Upper lobe of left lung (tissue), 6 donors: ENCODE results near the gene ARHGAP10. TPM values are rescaled to one million over a fixed set of nuclear protein-coding genes. Genes with fewer than 3 reads are reported as not detected.

Experiments used
- ATAC-seq, 2 donors: fragments of 200-7000 bp; cut with Tn5 transposase; one replicate each; pipeline ENCODE4 v1.9.1; 2022; ENCODE audit warnings: mild to moderate bottlenecking in 2 of 2, moderate library complexity in 2 of 2; ENCODE audit not compliant: low FRiP score in 2 of 2
- DNase-seq, 2 donors: peaks; one replicate each; pipeline ENCODE4 v3.0.0-alpha.2; 2019 to 2020
- H3K27ac ChIP-seq, 4 donors: fragments of 200-600 bp; sonication (generic); one replicate each; pipeline ENCODE4 v1.5.1; 2016 to 2019
- H3K27me3 ChIP-seq, 4 donors: fragments of 200-600 bp; sonication (generic); one replicate each; pipeline ENCODE4 v1.5.1; 2017 to 2019
- H3K36me3 ChIP-seq, 4 donors: fragments of 200-600 bp; sonication (generic); one replicate each; pipeline ENCODE4 v1.5.1; 2016 to 2019
- H3K4me1 ChIP-seq, 4 donors: fragments of 200-600 bp; sonication (generic); one replicate each; pipeline ENCODE4 v1.5.1; 2018 to 2019
- H3K4me3 ChIP-seq, 4 donors: fragments of 200-600 bp; sonication (generic); one replicate each; pipeline ENCODE4 v1.5.1; 2017 to 2019; ENCODE audit warnings: mild to moderate bottlenecking in 2 of 4, moderate library complexity in 1 of 4
- H3K9me3 ChIP-seq, 4 donors: fragments of 200-600 bp; sonication (generic); one replicate each; pipeline ENCODE4 v1.5.1; 2018 to 2019
- EP300 ChIP-seq, 4 donors: sonication (generic); formaldehyde crosslinking; IDR thresholded peaks; one replicate each; pipeline ENCODE4 v1.5.1; 2017; ENCODE audit warnings: antibody characterized with exemption in 4 of 4, control low read depth in 2 of 4
- POLR2A ChIP-seq, 4 donors: fragments of 450-650 bp; IDR thresholded peaks; one replicate each; pipeline ENCODE4 v1.5.1; 2016 to 2017; ENCODE audit warnings: antibody characterized with exemption in 4 of 4, mild to moderate bottlenecking in 2 of 4
- POLR2AphosphoS5 ChIP-seq, 2 donors: sonication (generic); formaldehyde crosslinking; IDR thresholded peaks; one replicate each; pipeline ENCODE4 v1.5.1; 2017; ENCODE audit warnings: antibody characterized with exemption in 2 of 2
- WGBS, 2 donors: methylation state at CpG; one replicate each; pipeline ENCODE4 v1.1.5; 2017 to 2018; 5-methylcytosine and 5-hydroxymethylcytosine counted together
- total RNA-seq, 6 donors: library from RNA; depleted of rRNA in 4 of 6; stranded (reverse); fragments of >200 nt in 4 of 6; gene quantifications; one replicate each; pipeline versions ENCODE4 v1.1.0 to v1.2.1, GENCODE V29; 2016 to 2021
- TF ChIP-seq, protein P1 (sequence below), 6 experiments: fragments of 450-650 bp in 4 of 6; fragments of 200-600 bp in 2 of 6; sonication (generic) in 2 of 6; IDR thresholded peaks; one replicate each; pipeline ENCODE4 v1.5.1; 2016 to 2019; ENCODE audit warnings: antibody characterized with exemption in 6 of 6
- donor health status: DM: no; HTN: no; CAD: no; lungs with moderate emphysema.
- donor health status: DM: no; HTN: yes; CAD: no; lungs with severe emphysema.

The ARHGAP10 gene
- total RNA-seq, 6 donors from 2014 or later, result 25.9 to 47.1 (median 29.5) TPM

DNA sequence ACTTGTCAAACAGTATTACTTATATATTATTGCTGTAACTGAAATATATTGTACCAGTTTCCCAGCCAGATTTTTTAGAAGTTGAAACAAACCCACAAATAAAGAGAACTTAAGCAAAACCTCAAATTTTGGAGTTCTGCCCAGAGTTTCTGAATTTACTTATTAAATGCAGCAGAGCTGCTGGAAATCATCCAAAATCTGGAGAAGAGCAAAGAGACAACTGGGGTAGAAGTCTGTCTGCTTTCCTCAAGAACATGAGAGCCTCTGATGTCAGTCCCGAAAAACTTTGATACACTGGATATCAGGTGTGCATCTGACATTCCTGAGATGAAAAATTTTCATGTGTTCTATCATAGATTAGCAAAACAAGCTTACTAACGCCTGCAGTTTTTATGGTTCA is 384.4 kb downstream of the ARHGAP10 start:
- H3K4me3 ChIP-seq, result no peak overlapping the region
- peaks cover 0 to 44% (median 11%) of the 10 kb centered on the region in 4 donors for H3K36me3 ChIP-seq
- no peaks in the 10 kb centered on the region for H3K9me3 ChIP-seq
- DNase-seq (no peak), ATAC-seq (no peak)
- no peak for TF ChIP-seq POLR2AphosphoS5 (IDR thresholded peaks at IDR 0.05)
- TF ChIP-seq POLR2A (IDR thresholded peaks at IDR 0.05), result no peak
- TF ChIP-seq, protein P1, sequence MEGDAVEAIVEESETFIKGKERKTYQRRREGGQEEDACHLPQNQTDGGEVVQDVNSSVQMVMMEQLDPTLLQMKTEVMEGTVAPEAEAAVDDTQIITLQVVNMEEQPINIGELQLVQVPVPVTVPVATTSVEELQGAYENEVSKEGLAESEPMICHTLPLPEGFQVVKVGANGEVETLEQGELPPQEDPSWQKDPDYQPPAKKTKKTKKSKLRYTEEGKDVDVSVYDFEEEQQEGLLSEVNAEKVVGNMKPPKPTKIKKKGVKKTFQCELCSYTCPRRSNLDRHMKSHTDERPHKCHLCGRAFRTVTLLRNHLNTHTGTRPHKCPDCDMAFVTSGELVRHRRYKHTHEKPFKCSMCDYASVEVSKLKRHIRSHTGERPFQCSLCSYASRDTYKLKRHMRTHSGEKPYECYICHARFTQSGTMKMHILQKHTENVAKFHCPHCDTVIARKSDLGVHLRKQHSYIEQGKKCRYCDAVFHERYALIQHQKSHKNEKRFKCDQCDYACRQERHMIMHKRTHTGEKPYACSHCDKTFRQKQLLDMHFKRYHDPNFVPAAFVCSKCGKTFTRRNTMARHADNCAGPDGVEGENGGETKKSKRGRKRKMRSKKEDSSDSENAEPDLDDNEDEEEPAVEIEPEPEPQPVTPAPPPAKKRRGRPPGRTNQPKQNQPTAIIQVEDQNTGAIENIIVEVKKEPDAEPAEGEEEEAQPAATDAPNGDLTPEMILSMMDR (IDR thresholded peaks at IDR 0.05), result no peak
- TF ChIP-seq EP300 (IDR thresholded peaks at IDR 0.05), result no peak
- no peaks in the 10 kb centered on the region for H3K27me3 ChIP-seq
- H3K27ac ChIP-seq, result no peak overlapping the region
- H3K4me1 ChIP-seq, result peaks cover 0 to 5% (median 0%) of the 10 kb centered on the region in 4 donors
- 60 to 67% methylated on average over 2 of the region's 2 CpGs for WGBS, 2 donors

DNA sequence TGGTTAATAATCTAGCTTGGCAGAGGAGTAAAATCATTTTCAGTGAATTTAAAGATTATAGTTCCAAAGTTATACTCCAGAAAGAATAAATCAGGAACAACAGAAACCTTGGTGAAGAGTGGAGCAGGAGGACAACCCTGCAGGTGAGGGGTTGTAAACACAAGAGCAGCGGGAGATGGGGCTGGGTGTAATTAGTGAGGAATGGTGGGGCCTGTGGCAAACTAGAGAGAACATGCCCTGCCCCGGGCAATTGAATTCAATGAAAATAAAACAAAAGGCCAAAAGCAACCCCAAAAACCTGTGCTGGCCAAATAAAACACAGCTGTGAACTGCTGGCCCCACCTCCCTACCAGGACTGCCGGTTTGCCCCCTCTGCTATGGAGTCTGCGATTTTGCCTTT is 385.1 kb downstream of the ARHGAP10 start:
- H3K27me3 ChIP-seq, result no peaks in the 10 kb centered on the region
- H3K27ac ChIP-seq, result no peak overlapping the region
- H3K4me1 ChIP-seq, result peaks cover 0 to 5% (median 0%) of the 10 kb centered on the region in 4 donors
- 87 to 91% methylated on average over 4 of the region's 4 CpGs for WGBS, 2 donors
- ATAC-seq (no peak), DNase-seq (no peak)
- H3K36me3 ChIP-seq, result peaks cover 0 to 37% (median 11%) of the 10 kb centered on the region in 4 donors
- no peaks in the 10 kb centered on the region for H3K9me3 ChIP-seq
- TF ChIP-seq, protein P1 (IDR thresholded peaks at IDR 0.05), result no peak
- TF ChIP-seq EP300 (IDR thresholded peaks at IDR 0.05) (no peak), POLR2AphosphoS5 (IDR thresholded peaks at IDR 0.05) (no peak), POLR2A (IDR thresholded peaks at IDR 0.05) (no peak)
- H3K4me3 ChIP-seq, result no peak overlapping the region

DNA sequence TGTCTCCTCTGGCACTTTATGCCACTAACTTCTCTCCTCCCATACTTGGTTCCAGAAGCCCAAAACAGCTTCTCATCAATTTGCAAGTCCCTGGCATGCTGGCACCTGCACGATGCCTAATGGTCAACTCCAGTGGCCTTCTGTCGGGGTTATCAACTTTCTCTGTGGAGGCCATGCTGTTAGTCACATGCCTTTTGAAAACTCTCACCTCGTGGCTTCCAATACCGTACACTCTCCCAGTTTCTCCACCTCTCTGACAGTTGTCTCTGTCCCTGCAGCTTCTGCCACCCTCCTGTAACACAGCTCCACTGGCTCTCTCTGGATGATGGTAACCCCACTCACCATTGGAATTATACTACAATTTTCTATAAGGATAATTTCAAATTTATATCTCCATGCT is 386.3 kb downstream of the ARHGAP10 start:
- TF ChIP-seq EP300 (IDR thresholded peaks at IDR 0.05) (no peak), POLR2AphosphoS5 (IDR thresholded peaks at IDR 0.05) (no peak), POLR2A (IDR thresholded peaks at IDR 0.05) (no peak)
- TF ChIP-seq, protein P1 (IDR thresholded peaks at IDR 0.05), result no peak
- Histone ChIP-seq H3K4me3 (no peak overlapping the region), H3K27ac (no peak overlapping the region), H3K4me1 (peaks cover 0 to 5% (median 0%) of the 10 kb centered on the region in 4 donors), H3K36me3 (peaks cover 0 to 26% (median 8%) of the 10 kb centered on the region in 4 donors), H3K27me3 (no peaks in the 10 kb centered on the region), H3K9me3 (peaks cover 0 to 8% (median 6%) of the 10 kb centered on the region in 4 donors)
- WGBS, 2 donors, result 90% methylated on average over 4 of the region's 4 CpGs
- ATAC-seq, result no peak
- DNase-seq, result no peak

DNA sequence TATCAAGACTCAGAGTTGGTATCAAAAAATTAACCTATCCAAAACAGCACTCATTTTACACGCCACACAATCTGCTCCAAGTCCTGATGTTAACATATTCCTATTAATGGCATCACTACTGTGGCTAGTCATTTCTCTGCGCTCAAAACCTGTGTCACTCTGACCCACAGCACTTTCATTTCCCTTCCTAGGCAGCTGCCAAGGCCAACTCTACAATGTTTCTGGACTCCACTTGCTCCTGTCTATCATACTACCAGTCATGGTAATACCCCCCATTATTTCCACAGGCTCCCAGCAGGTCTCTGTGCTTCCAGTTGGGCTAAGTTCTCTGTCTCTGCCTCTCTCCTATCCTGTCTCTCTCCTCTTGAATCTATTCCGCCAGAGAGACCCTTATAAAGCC is 386.7 kb downstream of the ARHGAP10 start:
- 73 to 79% methylated on average over 3 of the region's 3 CpGs for WGBS, 2 donors
- DNase-seq, result no peak
- no peak for TF ChIP-seq POLR2A (IDR thresholded peaks at IDR 0.05)
- TF ChIP-seq, protein P1 (IDR thresholded peaks at IDR 0.05), result no peak
- no peak for TF ChIP-seq EP300 (IDR thresholded peaks at IDR 0.05)
- TF ChIP-seq POLR2AphosphoS5 (IDR thresholded peaks at IDR 0.05), result no peak

DNA sequence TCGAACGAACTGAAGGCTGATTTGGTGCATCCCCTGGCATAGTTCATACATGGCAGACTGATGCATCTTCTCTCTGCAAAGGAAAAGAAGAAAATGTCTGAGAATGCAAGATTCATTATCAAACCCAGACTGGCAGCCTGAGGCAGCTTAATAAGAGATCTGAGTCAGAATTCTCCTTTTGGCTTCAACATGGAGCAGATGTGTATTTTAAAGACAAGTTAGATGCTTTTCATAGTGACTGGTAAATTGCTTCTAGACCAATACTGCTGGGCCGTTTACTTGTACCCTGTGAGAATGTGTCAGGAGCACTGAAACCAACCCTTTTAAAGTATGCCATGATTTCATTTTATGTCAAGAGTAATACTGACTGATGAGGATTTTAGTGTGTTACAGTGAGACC is 388.3 kb downstream of the ARHGAP10 start:
- H3K9me3 ChIP-seq, result peaks cover 9 to 25% (median 13%) of the 10 kb centered on the region in 4 donors
- H3K4me3 ChIP-seq, result no peak overlapping the region
- WGBS, 2 donors, result 91 to 96% methylated on average over 3 of the region's 3 CpGs
- H3K27ac ChIP-seq, result no peak overlapping the region
- ATAC-seq (no peak), DNase-seq (no peak)
- no peak for TF ChIP-seq POLR2A (IDR thresholded peaks at IDR 0.05)
- TF ChIP-seq POLR2AphosphoS5 (IDR thresholded peaks at IDR 0.05), result no peak
- TF ChIP-seq, protein P1 (IDR thresholded peaks at IDR 0.05), result no peak
- TF ChIP-seq EP300 (IDR thresholded peaks at IDR 0.05), result no peak
- peaks cover 0 to 5% (median 0%) of the 10 kb centered on the region in 4 donors for H3K4me1 ChIP-seq
- peaks cover 0 to 16% (median 0%) of the 10 kb centered on the region in 4 donors for H3K36me3 ChIP-seq
- H3K27me3 ChIP-seq, result no peaks in the 10 kb centered on the region

More for the DNA sequence above, 386.7 kb downstream of the ARHGAP10 start:
- peaks cover 0 to 5% (median 0%) of the 10 kb centered on the region in 4 donors for H3K4me1 ChIP-seq
- H3K36me3 ChIP-seq, result peaks cover 0 to 21% (median 5%) of the 10 kb centered on the region in 4 donors
- no peak overlapping the region for H3K27ac ChIP-seq
- no peak for ATAC-seq
- H3K9me3 ChIP-seq, result peaks cover 0 to 11% (median 9%) of the 10 kb centered on the region in 4 donors
- H3K4me3 ChIP-seq, result no peak overlapping the region
- no peaks in the 10 kb centered on the region for H3K27me3 ChIP-seq
